ENCODE data around the gene PNPLA5.

DNA sequence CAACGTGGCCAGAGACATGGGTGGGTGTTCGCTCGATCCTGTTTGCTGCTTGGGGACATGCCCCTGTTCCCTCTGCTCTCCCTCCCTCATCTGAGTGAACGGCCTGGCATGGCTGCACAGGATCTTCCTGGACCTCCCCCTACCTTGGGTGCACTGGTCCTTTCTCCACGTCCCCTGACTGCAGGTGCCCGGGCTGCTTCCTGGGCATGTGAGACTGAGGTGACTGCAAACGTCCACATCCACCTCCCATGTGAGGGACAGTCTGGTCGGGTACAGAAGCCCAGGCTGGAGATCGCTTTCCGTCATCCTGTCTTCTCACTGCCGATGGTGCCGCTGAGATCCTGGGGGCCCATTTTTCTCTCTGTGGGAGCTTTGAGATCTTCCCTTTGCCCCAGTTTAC, 41.3 kb downstream of the PNPLA5 start:
- TF ChIP-seq HDAC2 (IDR thresholded peaks at IDR 0.05) (no peak), POLR2A (IDR thresholded peaks at IDR 0.05; ENCODE audit: low read length) (no peak), PHF8 (IDR thresholded peaks at IDR 0.05; ENCODE audit: borderline replicate concordance, low read depth) (no peak), CTCF (IDR thresholded peaks at IDR 0.05) (no peak), EHMT2 (IDR thresholded peaks at IDR 0.05; ENCODE audit: low read depth) (no peak), CEBPB (IDR thresholded peaks at IDR 0.05) (no peak), POLR2AphosphoS2 (conservative IDR thresholded peaks at IDR 0.05; ENCODE audit: low read length) (no peak), BHLHE40 (IDR thresholded peaks at IDR 0.05; ENCODE audit: low read depth, low read length) (no peak)
- TF ChIP-seq, protein P1, sequence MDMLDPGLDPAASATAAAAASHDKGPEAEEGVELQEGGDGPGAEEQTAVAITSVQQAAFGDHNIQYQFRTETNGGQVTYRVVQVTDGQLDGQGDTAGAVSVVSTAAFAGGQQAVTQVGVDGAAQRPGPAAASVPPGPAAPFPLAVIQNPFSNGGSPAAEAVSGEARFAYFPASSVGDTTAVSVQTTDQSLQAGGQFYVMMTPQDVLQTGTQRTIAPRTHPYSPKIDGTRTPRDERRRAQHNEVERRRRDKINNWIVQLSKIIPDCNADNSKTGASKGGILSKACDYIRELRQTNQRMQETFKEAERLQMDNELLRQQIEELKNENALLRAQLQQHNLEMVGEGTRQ (IDR thresholded peaks at IDR 0.05), result no peak
- TF ChIP-seq, protein P2, sequence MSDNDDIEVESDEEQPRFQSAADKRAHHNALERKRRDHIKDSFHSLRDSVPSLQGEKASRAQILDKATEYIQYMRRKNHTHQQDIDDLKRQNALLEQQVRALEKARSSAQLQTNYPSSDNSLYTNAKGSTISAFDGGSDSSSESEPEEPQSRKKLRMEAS (IDR thresholded peaks at IDR 0.05), result no peak

Data from A549 (cell line).